ENCODE data around the gene MCRS1. TPM values are rescaled to one million over a fixed set of nuclear protein-coding genes. Genes with fewer than 3 reads are reported as not detected.

MCRS1 gene
- total RNA-seq, 2 donors from 2014 or later, result 54.1 to 87.0 TPM

DNA sequence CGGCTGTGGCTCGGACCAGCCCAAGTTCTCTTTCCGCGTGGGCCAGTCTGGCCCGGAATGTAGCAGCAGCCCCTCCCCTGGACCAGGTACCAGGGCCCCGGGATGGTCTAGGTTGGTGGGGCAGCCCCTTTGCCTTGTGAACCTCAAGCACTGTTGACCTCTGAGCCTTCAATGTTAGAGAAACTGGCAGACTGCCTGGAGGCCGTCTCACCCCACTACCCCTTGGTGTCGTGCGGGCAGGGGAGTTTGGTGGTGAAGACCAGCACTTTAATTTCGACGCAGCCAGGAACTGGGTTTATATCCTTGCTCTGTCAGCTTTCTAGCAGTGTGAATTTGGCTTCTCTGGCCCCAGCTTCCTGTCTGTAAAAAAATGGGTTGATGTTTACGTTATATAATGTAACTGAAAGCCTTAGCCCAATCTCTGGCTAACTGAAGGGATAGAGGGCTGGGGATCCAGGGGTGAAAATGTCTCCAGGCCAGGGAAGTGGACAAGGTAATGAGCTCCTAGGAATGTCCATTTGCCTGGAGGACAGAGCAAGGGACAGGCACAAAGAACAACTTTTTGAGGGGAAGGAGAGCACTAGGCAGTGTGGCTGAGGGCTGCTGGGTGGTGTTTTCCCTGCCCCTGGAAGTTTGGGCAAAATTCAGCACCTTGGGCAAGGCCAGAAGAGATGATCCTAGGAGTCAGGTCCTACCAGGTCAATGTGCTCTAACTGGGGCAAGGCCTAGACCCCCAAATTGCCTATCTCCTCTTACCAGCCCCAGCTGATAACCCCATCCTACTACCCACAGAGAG is 11.4 kb downstream of the MCRS1 start:
- no peak overlapping the region for H3K4me3 ChIP-seq
- H3K27ac ChIP-seq, result no peak overlapping the region
- intact Hi-C loops (cut with DNase I), result no loop called here
- no peaks in the 10 kb centered on the region for H3K27me3 ChIP-seq (replicated peaks; ENCODE audit: insufficient read depth)
- no peak for DNase-seq (ENCODE audit: low spot score)
- WGBS, result 81% methylated on average over 11 of the region's 12 CpGs
- TF ChIP-seq POLR2AphosphoS5 (IDR thresholded peaks at IDR 0.05) (no peak), POLR2A (IDR thresholded peaks at IDR 0.05) (no peak)
- TF ChIP-seq, protein P1, sequence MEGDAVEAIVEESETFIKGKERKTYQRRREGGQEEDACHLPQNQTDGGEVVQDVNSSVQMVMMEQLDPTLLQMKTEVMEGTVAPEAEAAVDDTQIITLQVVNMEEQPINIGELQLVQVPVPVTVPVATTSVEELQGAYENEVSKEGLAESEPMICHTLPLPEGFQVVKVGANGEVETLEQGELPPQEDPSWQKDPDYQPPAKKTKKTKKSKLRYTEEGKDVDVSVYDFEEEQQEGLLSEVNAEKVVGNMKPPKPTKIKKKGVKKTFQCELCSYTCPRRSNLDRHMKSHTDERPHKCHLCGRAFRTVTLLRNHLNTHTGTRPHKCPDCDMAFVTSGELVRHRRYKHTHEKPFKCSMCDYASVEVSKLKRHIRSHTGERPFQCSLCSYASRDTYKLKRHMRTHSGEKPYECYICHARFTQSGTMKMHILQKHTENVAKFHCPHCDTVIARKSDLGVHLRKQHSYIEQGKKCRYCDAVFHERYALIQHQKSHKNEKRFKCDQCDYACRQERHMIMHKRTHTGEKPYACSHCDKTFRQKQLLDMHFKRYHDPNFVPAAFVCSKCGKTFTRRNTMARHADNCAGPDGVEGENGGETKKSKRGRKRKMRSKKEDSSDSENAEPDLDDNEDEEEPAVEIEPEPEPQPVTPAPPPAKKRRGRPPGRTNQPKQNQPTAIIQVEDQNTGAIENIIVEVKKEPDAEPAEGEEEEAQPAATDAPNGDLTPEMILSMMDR (IDR thresholded peaks at IDR 0.05), result no peak
- no peaks in the 10 kb centered on the region for H3K4me1 ChIP-seq (replicated peaks)
- H3K9me3 ChIP-seq, result no peaks in the 10 kb centered on the region
- peaks cover 12 to 18% of the 10 kb centered on the region in 2 donors for H3K36me3 ChIP-seq

DNA sequence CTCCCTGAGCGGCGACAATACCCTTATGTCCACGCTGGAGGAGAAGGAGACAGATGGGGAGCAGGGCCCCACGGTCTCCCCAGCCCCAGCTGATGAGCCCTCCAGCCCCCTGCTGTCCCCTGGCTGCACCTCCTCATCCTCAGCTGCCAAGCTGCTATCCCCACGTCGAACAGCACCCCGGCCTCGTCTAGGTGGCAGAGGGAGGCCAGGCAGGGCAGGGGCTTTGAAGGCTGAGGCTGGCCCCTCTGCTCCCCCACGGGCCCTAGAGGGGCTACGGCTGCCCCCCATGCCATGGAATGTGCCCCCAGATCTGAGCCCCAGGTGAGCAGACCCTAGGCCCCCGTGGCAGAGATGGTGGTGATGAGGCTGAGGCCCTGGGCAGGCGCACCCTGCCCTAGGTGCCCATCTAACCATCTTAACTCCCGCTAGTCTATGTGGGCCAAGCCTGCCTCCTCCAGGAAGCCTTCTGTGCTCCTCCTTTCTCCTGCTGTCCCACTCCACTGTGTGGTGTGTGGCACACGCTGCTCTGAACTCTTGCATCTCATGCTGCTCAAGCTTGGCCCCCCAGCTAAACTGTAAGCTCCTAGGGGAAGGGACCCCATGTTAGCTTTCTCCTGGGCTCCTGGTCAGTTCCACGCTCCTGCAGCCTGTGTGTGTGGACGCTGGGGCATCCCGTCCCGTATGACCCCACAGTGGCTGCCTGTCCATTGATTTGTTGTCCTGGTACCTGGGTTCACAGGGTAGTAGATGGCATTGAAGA is 12.1 kb downstream of the MCRS1 start:
- Histone ChIP-seq H3K27ac (no peak overlapping the region), H3K9me3 (no peaks in the 10 kb centered on the region), H3K4me1 (replicated peaks) (no peaks in the 10 kb centered on the region), H3K36me3 (peaks cover 12 to 18% of the 10 kb centered on the region in 2 donors), H3K4me3 (no peak overlapping the region), H3K27me3 (replicated peaks; ENCODE audit: insufficient read depth) (no peaks in the 10 kb centered on the region)
- intact Hi-C loops (cut with DNase I), result no loop called here
- TF ChIP-seq, protein P1 (IDR thresholded peaks at IDR 0.05), result no peak
- TF ChIP-seq POLR2AphosphoS5 (IDR thresholded peaks at IDR 0.05) (no peak), POLR2A (IDR thresholded peaks at IDR 0.05) (no peak)
- 81% methylated on average over 18 of the region's 18 CpGs for WGBS
- no peak for DNase-seq (ENCODE audit: low spot score)

DNA sequence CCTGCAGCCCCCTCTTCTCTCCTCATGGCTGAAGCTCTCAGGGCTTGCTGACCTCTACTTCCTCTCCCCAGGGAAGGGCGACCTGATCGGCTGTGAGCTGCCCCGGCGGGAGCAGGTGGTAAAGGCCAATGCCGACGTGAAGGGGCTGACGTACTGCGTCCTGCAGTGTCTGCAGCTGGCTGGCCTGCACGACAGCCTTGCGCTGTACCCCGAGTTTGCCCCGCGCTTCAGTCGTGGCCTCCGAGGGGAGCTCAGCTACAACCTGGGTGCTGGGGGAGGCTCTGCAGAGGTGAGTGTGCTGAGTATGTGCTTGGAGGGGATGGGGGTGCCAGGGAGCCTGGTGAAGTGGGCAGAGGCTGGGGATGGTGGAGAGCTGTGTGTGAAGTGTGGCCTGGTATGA is 13.7 kb downstream of the MCRS1 start:
- Histone ChIP-seq H3K27ac (no peak overlapping the region), H3K4me1 (replicated peaks) (no peaks in the 10 kb centered on the region), H3K9me3 (no peaks in the 10 kb centered on the region), H3K36me3 (peaks cover 7 to 10% of the 10 kb centered on the region in 2 donors), H3K4me3 (no peak overlapping the region), H3K27me3 (replicated peaks; ENCODE audit: insufficient read depth) (no peaks in the 10 kb centered on the region)
- WGBS, result 82% methylated on average over 15 of the region's 15 CpGs
- intact Hi-C loops (cut with DNase I), result no loop called here
- TF ChIP-seq POLR2AphosphoS5 (IDR thresholded peaks at IDR 0.05), result no peak
- no peak for TF ChIP-seq POLR2A (IDR thresholded peaks at IDR 0.05)
- TF ChIP-seq, protein P1 (IDR thresholded peaks at IDR 0.05), result no peak
- DNase-seq (ENCODE audit: low spot score), result no peak

DNA sequence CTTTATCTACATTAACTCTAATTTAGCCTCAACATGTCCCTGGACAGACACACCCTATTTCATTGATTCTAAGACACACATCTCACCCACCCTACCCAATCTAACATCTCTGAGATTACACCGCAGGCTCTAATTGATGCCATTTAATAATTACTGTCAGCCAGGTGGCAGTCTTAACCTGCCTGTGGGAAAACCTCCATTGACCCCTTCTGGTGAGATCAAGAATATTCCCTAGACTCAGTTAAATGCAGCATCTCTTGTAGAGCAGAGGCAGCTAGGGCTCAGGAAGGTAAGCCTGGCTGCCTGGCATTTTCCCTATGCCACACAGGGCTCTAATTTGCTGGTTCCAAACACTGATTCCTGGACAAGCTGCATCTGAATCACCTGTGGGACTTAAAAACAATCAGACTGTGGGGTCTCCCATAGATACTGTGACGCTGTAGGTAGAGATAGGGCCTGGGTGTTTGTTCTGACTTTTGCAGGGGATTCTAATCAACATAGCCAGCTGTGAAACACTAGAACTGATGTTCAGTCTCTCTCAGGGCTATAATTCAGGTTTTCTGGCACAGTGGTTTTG is 14.3 kb downstream of the MCRS1 start:
- Histone ChIP-seq H3K9me3 (no peaks in the 10 kb centered on the region), H3K4me3 (no peak overlapping the region), H3K27me3 (replicated peaks; ENCODE audit: insufficient read depth) (no peaks in the 10 kb centered on the region), H3K4me1 (replicated peaks) (no peaks in the 10 kb centered on the region), H3K27ac (no peak overlapping the region), H3K36me3 (peaks cover 3 to 9% of the 10 kb centered on the region in 2 donors)
- 65% methylated on average over 2 of the region's 2 CpGs for WGBS
- intact Hi-C loops (cut with DNase I), result no loop called here
- no peak for DNase-seq (ENCODE audit: low spot score)
- TF ChIP-seq POLR2AphosphoS5 (IDR thresholded peaks at IDR 0.05) (no peak), POLR2A (IDR thresholded peaks at IDR 0.05) (no peak)
- TF ChIP-seq, protein P1 (IDR thresholded peaks at IDR 0.05), result peak in 3 of 4 experiments; percentile 11 to 56 (median 52)
